ENCODE measurements around the gene NRBF2. TPM values are rescaled to one million over a fixed set of nuclear protein-coding genes. Genes with fewer than 3 reads are reported as not detected.
A peak's percentile ranks its signal among the peaks of the same experiment; 100 is the strongest.
"Not testable (repeated sequence)": the region's sequence is repeated elsewhere in the genome, so short reads cannot be mapped to it uniquely, and the experiment has no call there.

Gene NRBF2
- 15.0 TPM for total RNA-seq

DNA sequence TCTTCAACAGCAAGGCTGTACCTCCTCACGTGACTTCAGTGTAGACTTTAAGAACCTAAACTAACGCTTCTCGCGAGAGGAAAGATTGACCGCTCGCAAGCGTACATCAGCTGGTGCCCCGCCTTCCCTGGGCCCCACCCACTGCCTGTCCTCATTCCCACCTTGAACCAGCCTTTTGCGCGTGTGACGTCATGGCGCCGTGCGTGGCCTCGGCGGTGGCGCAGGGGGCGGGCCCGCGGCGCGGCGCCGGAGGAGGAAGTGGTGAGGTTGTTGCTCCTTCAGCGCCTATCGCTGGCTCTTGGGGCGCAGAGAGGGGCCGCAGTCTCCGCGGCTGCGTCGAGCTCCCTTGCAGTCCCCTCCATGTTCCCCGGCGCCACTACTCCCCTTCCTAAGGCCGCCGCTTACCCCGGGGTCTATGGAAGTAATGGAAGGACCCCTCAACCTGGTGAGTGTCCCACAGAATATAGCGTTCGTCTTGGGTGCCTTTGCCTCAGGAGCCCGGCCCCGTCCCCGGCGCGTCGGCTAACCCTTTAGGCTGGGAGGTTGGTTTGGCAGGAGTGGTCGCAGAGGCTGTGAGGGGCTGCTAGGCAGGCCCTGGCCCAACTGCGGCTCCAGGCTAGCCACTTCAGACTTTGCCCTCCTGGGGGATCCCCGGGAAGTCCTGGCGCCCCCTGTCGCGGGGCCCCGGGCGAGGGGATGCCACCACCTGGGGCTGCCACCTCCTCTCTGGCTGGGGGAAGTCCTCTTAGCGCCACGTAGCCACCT is at the start of gene NRBF2:
Gene NRBF2, plus strand, starts transcription at position 273 of the 765 bp plus-strand sequence. Its CDS starts 143 bp downstream, at position 416.
- DNase-seq (ENCODE audit: low spot score) = peak; percentile 98

DNA sequence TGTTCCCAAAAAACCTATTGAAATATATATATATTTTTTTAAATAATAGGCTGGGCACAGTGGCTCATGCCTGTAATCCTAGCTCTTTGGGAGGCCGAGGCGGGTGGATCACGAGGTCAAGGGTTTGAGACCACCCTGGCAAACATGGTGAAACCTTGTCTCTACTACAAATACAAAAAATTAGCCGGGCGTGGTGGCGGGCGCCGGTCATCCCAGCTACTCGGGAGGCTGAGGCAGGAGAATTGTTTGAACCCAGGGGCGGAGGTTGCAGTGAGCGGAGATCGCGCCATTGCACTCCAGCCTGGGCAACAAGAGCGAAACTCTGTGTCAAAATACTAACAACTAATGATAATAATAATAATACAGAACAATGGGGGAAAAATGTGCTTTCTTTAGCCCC is 49.7 kb upstream of the NRBF2 start:
- DNase-seq (ENCODE audit: low spot score) = not testable (repeated sequence)

GRCh38 chr10:63083904-63084689 is 49.0 kb upstream of the NRBF2 start:
- peak; percentile 57 for DNase-seq (ENCODE audit: low spot score)

GRCh38 chr10:63084690-63085382 is 48.3 kb upstream of the NRBF2 start:
- no peak for DNase-seq (ENCODE audit: low spot score)

DNA sequence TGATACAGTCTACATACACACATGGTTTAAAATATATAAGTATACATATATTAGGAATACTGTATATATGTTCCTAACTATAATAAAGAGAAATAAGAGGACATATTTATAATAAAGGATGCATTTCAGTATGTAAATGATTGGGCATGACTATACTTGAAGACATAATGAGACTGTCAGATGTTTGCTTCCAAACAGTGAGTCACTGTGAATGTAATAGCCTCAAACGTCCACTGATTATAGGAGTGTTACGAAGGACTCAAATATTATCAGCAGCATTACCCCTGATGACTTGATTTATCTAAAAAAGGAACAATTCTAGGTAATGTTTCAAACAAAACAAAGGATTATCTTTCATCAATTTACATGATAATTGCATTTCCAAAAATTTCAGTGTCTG is 39.9 kb upstream of the NRBF2 start:
- DNase-seq (ENCODE audit: low spot score) = no peak

DNA sequence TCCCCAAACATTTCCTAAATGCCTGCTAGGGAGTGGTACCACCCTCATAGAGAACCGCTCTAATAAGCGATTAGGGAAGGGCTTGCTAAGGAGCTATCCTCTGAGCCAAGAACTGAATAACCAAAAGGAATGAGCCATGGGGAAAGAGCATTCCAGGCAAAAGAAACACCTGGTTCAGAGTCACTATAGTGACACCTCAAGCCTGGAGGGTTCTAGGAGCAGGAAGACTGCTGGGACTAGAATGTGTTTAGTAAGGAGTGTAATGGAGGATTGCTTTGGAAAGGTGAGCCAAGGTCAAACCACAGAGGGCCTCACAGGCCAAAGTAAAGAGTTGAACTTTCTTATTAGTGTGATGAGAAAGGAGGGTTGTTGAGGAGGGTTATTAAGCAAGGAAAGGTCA is 38.7 kb upstream of the NRBF2 start:
- DNase-seq (ENCODE audit: low spot score) = no peak

DNA sequence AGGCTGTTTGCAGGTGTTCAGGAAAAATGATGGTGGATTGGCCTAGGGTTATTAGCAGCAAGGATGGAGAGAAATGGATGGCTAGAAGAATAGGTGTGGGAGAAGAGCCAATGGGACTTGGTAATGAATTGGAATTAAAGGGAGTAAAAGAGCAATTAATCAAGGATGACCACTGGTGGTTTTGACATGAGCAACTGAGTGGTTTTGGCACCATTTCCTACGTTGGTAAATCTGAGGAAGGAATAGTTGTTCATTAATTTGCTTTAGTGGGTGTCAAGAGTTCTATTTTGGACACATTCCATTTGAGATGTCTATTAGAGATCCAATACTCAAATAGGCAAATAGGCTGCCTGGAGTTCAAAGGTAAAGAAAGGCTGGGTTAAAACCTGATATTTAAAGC is 38.2 kb upstream of the NRBF2 start:
- DNase-seq (ENCODE audit: low spot score) = no peak

- DNase-seq (ENCODE audit: low spot score) = no peak
Measured at GRCh38 chr10:63099734-63100133, 33.4 kb upstream of the NRBF2 start.

DNA sequence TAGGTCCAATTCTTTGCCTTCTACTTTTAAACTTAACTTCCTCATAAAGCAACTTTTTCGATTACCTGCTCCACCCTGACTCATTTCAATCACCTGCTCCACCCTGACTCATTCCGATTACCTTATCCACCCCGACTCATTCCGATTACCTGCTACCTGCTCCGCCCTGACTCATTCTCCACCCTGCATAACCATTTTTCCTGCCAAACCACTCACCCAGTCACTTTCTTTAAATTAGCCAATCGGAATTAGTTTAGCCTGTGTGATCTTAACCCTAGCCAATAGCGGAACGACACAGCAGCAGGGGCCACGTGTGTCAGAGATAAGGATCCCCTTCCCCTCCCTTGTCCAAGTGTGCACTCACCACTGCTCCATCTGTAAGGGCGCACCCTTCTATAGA is 32.0 kb upstream of the NRBF2 start:
- not testable (repeated sequence) for DNase-seq (ENCODE audit: low spot score)

- DNase-seq (ENCODE audit: low spot score) = not testable (repeated sequence)
Measured at GRCh38 chr10:63102279-63102883, 30.7 kb upstream of the NRBF2 start.

DNA sequence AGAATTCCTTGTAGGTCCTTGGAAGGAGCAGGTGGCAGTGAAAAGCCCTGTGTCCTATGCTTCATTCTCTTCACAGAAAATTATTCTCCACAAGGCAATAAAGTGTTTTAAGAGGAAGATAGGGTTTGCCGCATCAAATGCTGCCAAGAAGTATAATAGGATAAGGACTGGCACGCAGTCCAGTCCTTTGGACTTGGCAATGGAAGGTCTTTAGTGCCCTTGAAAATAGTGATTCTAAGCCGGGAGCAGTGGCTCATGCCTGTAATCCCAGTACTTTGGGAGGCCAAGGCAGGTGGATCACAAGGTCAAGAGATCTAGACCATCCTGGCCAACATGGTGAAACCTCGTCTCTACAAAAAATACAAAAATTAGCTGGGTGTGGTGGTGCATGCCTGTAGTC is 29.9 kb upstream of the NRBF2 start:
- DNase-seq (ENCODE audit: low spot score) = not testable (repeated sequence)

- DNase-seq (ENCODE audit: low spot score) = no peak
Measured at GRCh38 chr10:63103971-63104409, 29.1 kb upstream of the NRBF2 start.

DNA sequence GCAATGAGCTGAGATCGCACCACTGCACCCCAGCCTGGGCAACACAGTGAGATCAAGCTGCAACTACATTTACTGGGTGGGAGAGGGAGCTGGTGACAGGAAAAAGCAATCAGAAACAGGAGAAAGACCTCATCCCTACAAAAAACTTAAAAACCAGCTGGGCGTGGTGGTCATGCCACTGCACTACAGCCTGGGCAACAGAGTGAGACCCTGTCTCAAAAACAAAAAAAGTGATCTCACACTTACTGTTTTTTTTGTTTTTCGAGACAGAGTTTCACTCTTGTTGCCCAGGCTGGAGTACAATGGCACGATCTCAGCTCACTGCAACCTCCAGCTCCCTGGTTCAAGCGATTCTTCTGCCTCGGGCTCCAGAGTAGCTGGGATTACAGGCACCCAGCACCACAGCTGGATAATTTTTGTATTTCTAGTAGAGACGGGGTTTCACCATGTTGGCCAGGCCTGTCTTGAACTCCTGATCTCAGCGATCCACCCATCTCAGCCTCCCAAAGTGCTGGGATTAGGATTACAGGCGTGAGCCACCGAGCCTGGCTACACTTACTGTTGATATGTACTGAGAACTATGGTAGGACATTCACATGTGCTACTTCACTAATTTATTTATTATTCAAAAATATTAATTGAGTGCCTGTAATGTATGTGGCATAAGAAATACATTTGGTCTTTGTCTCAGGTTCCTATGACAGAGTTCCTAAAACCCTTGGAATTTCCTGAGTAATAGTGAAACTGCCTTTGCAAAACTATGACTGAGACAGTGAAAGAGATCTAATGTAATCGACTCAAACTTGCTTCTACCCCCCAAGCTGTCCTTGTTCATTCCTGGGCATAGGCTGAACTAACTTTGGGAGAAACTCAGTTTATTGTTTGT is 27.7 kb upstream of the NRBF2 start:
- DNase-seq (ENCODE audit: low spot score) = no peak

GRCh38 chr10:63106111-63106755 is 26.9 kb upstream of the NRBF2 start:
- no peak for DNase-seq (ENCODE audit: low spot score)

GRCh38 chr10:63107943-63108437 is 25.1 kb upstream of the NRBF2 start:
- no peak for DNase-seq (ENCODE audit: low spot score)

DNA sequence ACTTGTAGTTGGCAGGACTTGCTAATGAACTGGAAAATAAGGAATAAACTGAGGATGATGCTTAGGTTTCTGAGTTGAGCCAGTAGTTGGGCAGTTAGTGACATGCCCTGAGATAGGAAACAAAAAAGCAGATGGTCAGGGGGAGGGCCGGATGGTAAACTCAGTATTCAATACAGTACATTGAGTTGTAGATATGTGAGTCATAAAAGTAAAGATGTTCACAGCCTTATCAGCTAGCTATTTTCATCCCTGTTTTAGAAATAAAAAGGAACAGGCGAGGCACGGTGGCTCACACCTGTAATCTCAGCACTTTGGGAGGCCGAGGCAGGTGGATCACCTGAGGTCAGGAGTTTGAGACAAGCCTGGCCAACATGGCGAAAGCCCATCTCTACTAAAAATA is 22.2 kb upstream of the NRBF2 start:
- DNase-seq (ENCODE audit: low spot score) = no peak

DNA sequence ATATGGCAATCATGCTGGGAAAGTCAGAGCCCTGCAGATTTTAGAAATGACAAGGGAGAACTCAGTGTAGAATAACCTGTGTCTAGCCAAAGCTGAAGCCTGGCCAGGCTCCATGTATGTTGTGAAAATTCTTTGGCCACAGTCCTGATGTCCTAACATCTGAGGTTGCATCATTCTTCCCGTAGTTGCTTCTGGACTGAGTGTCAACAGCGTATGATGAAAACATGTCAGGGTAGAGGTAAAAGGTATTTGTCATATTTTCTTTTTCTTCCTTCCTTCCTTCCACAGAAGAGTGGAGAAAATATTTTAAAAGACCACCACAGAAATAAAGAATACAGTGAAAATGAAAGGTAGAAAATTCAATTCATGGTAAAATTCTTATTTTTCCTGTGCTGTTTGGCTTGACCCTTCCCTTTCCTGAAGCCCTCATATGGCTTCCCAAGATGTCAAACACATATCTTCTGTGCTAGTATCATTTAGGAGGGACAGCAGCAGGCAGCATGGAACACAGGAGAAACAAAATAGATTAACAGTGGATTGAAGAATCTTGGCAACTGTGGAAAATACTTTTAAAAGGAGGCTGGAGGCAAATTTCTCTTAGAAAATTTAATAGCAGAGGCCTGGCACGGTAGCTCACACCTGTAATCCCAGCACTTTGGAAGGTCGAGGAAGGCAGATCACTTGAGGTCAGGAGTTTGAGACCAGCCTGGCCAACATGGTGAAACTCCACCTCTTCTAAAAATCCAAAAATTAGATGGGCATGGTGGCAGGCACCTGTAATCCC is 18.9 kb upstream of the NRBF2 start:
- peak; percentile 56 for DNase-seq (ENCODE audit: low spot score)

DNA sequence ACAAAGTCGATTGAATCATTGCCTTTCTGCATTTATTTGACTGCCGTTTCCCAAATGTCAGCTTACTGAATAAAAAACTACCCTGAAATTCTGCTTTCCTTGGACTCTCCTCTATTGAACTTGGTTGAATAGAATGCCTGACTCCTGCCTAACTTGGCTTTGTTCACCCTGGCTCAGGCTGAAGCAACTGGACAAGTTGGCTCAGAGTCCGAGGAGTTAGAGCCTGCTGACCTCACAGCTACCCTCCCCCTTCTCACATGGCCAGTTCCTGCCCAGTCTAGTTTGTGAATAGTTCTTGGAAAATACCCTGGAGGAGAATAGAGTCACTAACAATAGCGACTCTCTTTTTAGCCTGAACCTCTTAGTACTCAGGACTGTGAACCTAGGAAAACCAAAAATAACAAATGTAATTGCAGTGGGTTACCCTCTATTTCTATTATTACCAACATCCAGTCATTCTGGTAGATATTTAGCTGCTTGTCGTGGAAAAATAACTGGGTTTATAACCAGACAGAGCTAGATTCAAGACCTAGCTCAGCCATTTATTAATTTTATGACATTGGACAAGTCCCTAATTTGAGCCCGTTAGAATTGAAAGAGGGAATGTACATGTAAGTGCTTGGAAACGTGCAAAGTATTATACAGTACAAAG is 17.3 kb upstream of the NRBF2 start:
- DNase-seq (ENCODE audit: low spot score) = peak; percentile 55

All from mucosa of gallbladder (tissue), 1 donor.